Panc1 (cell line): Measurements from ENCODE around the gene PPFIA1. TPM values are rescaled to one million over a fixed set of nuclear protein-coding genes. Genes with fewer than 3 reads are reported as not detected.

Source experiments
- ATAC-seq: fragments of 200-7000 bp; cut with Tn5 transposase; 2 replicates; pipeline ENCODE4 v1.9.1; 2020; ENCODE audit warnings: mild to moderate bottlenecking, moderate library complexity
- BruUV-seq: library from RNA; stranded (reverse); fragments of 400-500 nt; replicated peaks from 2 replicates; lab custom pipeline; 2021; lab: Mats Ljungman, UMichigan
- CTCF ChIA-PET: fragments of 300-600 bp; sonication (Branson Sonifier 250); formaldehyde crosslinking; loops from one replicate; lab custom pipeline; 2022; ENCODE audit warnings: antibody characterized with exemption; lab: Charles Lee
- POLR2A ChIA-PET: fragments of 300-600 bp; sonication (Branson Sonifier 250); formaldehyde crosslinking; loops from one replicate; lab custom pipeline; 2022; ENCODE audit warnings: antibody characterized with exemption; lab: Charles Lee
- DNase-seq: peaks from one replicate; pipeline ENCODE4 v3.0.0-alpha.2; 2010; ENCODE audit warnings: low read depth, low spot score
- H3K27ac ChIP-seq: 2 replicates; pipeline ENCODE4 v1.5.1; 2011; ENCODE audit warnings: mild to moderate bottlenecking, low read length, inconsistent platforms
- H3K27me3 ChIP-seq: fragments of 200-500 bp; sonication (Bioruptor generic); 2 replicates; pipeline ENCODE4 v1.6.0; 2014; ENCODE audit warnings: low read length, inconsistent platforms; ENCODE audit not compliant: control insufficient read depth, insufficient read depth
- H3K36me3 ChIP-seq: fragments of 200-500 bp; sonication (Bioruptor generic); 2 replicates; pipeline ENCODE4 v1.5.1; 2014; ENCODE audit warnings: inconsistent platforms, mild to moderate bottlenecking, low read length, moderate library complexity; ENCODE audit not compliant: control insufficient read depth, insufficient read depth
- H3K4me1 ChIP-seq: 2 replicates; pipeline ENCODE4 v1.5.1; 2011; ENCODE audit warnings: inconsistent platforms, mild to moderate bottlenecking, low read length, moderate library complexity; ENCODE audit not compliant: control insufficient read depth, insufficient read depth
- H3K4me3 ChIP-seq, 2 experiments: 2 replicates each; pipeline ENCODE4 v1.5.1; 2011 to 2012; ENCODE audit warnings: low read depth in 2 of 2, low read length in 2 of 2, mild to moderate bottlenecking in 2 of 2, inconsistent platforms in 1 of 2, moderate library complexity in 1 of 2
- H3K9me3 ChIP-seq: fragments of 200-500 bp; sonication (Bioruptor generic); 2 replicates; pipeline ENCODE4 v1.5.1; 2014; ENCODE audit warnings: low read depth, mild to moderate bottlenecking, inconsistent platforms, low read length, moderate library complexity; ENCODE audit not compliant: control insufficient read depth, insufficient read depth
- CTCF ChIP-seq: fragments of 450-650 bp; IDR thresholded peaks from 2 replicates; pipeline ENCODE4 v1.5.1; 2017; ENCODE audit warnings: mild to moderate bottlenecking
- POLR2AphosphoS5 ChIP-seq: IDR thresholded peaks from 2 replicates; pipeline ENCODE4 v1.6.1; 2012; ENCODE audit warnings: mild to moderate bottlenecking, low read depth, low read length, moderate library complexity
- REST ChIP-seq, 2 experiments: IDR thresholded peaks; 2 replicates each; pipeline ENCODE4 v1.6.1; 2011 to 2012; ENCODE audit warnings: low read depth in 2 of 2, control low read depth in 1 of 2, low read length in 1 of 2, mild to moderate bottlenecking in 1 of 2, moderate library complexity in 1 of 2; ENCODE audit not compliant: insufficient read depth in 1 of 2
- SIN3A ChIP-seq: IDR thresholded peaks from 2 replicates; pipeline ENCODE4 v1.6.1; 2012; ENCODE audit warnings: low read depth, mild to moderate bottlenecking, low read length, moderate library complexity, borderline replicate concordance; ENCODE audit not compliant: insufficient read depth
- TCF7L2 ChIP-seq: IDR thresholded peaks from 2 replicates; pipeline ENCODE4 v1.6.1; 2011; ENCODE audit warnings: mild to moderate bottlenecking, low read depth, low read length, inconsistent platforms
- in situ Hi-C: cut with HindIII; loops from 2 replicates; pipeline ENCODE4 v1.10.0; 2016; ENCODE audit warnings: low sequenced_read_pairs, low pct_unique_long_range_greater_than_20kb
- intact Hi-C: fragments of 100-400 bp; cut with micrococcal nuclease; formaldehyde crosslinking; loops from one replicate; pipeline ENCODE4 v1.10.0; 2022; ENCODE audit not compliant: unreplicated experiment
- total RNA-seq: library from RNA; stranded (reverse); gene quantifications from one replicate; pipeline ENCODE4 v1.2.1, GENCODE V29; 2021; ENCODE audit not compliant: unreplicated experiment

Gene PPFIA1
- total RNA-seq, 1 experiment from 2014 or later = 101 TPM

GRCh38 chr11:70343636-70344035 lies 73.1 kb downstream of the PPFIA1 start:
- DNase-seq = no peak
- CTCF ChIA-PET = no interaction called here
- ATAC-seq = no peak
- Histone ChIP-seq H3K9me3 (no peaks in the 10 kb centered on the region), H3K4me3 (no peak overlapping the region), H3K27me3 (no peaks in the 10 kb centered on the region), H3K4me1 (no peaks in the 10 kb centered on the region), H3K27ac (no peak overlapping the region), H3K36me3 (peaks cover 24% of the 10 kb centered on the region)
- BruUV-seq = no TSS peak
- TF ChIP-seq SIN3A (no peak), TCF7L2 (no peak), REST (IDR thresholded peaks at IDR 0.05; ENCODE audit: insufficient read depth in 1 of 2, low read depth in 2 of 2, low read length in 1 of 2) (no peak), CTCF (no peak), POLR2AphosphoS5 (no peak)
- POLR2A ChIA-PET = no interaction called here
- intact Hi-C loops (no loop called here), in situ Hi-C loops (no loop called here)

- Histone ChIP-seq H3K36me3 (peaks cover 31% of the 10 kb centered on the region), H3K9me3 (no peaks in the 10 kb centered on the region), H3K27me3 (no peaks in the 10 kb centered on the region), H3K27ac (no peak overlapping the region), H3K4me1 (no peaks in the 10 kb centered on the region), H3K4me3 (no peak overlapping the region)
- in situ Hi-C loops = no loop called here
- ATAC-seq (no peak), DNase-seq (no peak)
- ChIA-PET POLR2A (no interaction called here), CTCF (no interaction called here)
- no peak for TF ChIP-seq REST (IDR thresholded peaks at IDR 0.05; ENCODE audit: insufficient read depth in 1 of 2, low read depth in 2 of 2, low read length in 1 of 2)
- no peak for TF ChIP-seq SIN3A
- no peak for TF ChIP-seq POLR2AphosphoS5
- no peak for TF ChIP-seq TCF7L2
- TF ChIP-seq CTCF = no peak
- intact Hi-C loops = no loop called here
- BruUV-seq = no TSS peak
These were observed 77.7 kb downstream of the PPFIA1 start for GRCh38 chr11:70348191-70348590.
